LHCN-M2 (cell line): ENCODE measurements around the gene TEKT5. TPM values are rescaled to one million over a fixed set of nuclear protein-coding genes. Genes with fewer than 3 reads are reported as not detected.
"Not testable (repeated sequence)": the region's sequence is repeated elsewhere in the genome, so short reads cannot be mapped to it uniquely, and the experiment has no call there.

Source experiments
- DNase-seq: peaks from one replicate; pipeline ENCODE4 v3.0.0-alpha.2; 2012; ENCODE audit warnings: low read depth
- total RNA-seq: library from RNA; depleted of rRNA; stranded (reverse); fragments of >200 nt; gene quantifications from 2 replicates; pipeline ENCODE4 v1.2.3, GENCODE V29; 2014

The TEKT5 gene
- total RNA-seq, 1 experiment from 2014 or later: not detected

DNA sequence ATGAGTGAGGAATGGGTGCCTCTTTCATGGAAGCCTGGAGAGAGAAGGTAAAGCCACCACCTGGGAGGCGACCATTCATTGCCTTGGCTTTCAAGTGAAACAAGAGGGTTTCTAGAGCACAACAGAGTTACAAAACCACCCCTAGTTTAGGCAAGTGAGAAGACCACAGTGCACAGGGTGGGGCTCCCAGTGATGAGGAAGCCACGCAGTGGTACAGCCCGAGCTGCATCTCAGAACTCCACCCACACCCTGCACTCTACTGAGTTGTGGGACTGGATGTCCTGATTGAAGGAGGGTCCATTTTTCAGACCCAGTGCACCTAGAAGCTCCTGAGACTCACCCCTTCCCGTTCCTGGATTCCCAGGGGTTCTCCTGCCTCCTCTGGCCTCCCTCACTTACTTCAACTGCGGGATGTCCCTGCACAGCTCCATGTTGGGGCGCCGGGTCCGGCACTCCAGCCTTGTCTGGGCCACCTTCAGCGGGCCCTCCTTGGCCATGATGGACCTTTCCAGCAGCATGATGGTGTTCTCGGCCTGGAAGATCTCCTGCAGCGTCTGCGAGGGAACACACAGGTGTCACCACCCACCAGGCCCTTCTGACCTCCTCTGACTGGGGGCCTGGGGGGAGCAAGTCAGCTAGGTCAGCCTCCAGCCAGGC is 59.2 kb downstream of the TEKT5 start:
- no peak for DNase-seq

DNA sequence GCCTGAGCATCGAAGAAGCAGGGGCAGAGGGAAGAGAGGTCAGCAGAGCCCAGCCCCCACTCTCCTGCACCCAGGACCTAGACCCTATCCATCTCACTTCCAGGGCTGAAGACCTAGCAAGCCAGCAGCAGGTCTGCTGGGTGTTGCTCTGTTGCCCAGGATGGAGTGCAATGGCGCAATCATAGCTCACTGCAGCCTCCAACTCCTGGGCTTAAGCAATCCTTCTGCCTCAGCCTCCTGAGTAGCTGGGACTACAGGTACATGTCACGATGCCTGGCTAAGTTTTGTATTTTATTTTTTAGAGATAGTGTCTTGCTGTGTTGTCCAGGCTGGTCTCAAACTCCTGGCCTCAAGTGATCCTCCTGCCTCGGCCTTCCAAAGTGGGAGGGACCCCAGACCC is 61.3 kb downstream of the TEKT5 start:
- not testable (repeated sequence) for DNase-seq

DNA sequence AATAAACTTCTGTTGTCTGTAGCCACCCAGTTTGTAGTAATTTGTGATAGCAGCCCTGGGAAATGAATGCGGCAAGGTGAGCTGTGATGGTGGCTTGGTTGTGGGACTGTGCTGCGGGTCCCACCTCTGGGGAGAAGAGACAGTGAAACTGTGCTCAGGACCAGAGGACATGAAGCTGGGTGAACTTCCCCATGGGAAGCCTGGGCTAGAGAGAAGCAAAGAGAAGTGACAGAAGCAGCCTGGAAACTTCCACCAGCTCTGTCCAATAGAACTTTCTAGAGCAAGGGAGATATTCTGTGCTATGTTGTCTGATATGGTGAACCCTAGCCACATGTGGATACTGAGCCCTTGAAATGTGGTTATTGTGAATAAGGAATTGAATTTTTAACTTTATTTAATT is 62.8 kb downstream of the TEKT5 start:
- DNase-seq: no peak

- DNase-seq: no peak
These were observed 65.2 kb downstream of the TEKT5 start for GRCh38 chr16:10629592-10629963.

- peak; percentile 66 for DNase-seq
These were observed 69.0 kb downstream of the TEKT5 start for GRCh38 chr16:10625595-10626357.

DNA sequence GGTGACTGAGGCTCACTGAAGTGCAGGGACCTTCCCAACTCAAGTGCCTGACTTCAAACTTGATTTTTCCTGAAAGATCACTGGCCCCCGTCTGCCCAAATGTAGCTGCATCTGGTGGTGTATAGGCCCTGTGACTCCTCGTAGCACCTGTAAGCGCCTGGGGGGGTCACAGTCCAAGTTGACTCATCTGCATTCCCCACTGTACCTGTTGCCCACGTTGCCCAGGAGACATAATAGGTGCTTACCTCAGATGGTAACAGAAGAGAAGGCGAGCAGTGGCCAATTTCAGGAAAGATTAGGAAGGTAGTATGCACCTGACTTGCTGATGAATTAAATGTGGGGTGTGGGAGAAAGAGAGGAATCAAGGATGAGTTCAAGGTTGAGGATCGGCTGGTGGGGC is 70.2 kb downstream of the TEKT5 start:
- no peak for DNase-seq

DNA sequence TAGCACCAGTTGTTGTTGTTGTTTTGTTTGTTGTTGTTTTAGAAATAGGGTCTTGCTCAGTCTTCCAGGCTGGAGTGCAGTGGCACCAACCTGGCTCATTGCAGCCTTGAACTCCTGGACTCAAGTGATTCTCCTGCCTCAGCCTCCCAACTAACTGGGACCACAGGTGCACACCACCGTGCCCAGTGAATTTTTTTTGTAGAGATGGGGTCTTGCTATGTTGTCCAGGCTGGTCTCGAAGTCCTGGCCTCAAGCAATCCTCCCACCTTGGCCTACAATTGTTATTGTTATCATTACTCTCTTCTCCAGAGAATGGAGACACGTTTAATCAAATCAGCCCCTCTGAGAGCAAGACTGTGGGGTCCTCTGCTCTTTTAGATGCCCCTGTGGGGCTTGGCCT is 71.7 kb downstream of the TEKT5 start:
- DNase-seq: no peak

DNA sequence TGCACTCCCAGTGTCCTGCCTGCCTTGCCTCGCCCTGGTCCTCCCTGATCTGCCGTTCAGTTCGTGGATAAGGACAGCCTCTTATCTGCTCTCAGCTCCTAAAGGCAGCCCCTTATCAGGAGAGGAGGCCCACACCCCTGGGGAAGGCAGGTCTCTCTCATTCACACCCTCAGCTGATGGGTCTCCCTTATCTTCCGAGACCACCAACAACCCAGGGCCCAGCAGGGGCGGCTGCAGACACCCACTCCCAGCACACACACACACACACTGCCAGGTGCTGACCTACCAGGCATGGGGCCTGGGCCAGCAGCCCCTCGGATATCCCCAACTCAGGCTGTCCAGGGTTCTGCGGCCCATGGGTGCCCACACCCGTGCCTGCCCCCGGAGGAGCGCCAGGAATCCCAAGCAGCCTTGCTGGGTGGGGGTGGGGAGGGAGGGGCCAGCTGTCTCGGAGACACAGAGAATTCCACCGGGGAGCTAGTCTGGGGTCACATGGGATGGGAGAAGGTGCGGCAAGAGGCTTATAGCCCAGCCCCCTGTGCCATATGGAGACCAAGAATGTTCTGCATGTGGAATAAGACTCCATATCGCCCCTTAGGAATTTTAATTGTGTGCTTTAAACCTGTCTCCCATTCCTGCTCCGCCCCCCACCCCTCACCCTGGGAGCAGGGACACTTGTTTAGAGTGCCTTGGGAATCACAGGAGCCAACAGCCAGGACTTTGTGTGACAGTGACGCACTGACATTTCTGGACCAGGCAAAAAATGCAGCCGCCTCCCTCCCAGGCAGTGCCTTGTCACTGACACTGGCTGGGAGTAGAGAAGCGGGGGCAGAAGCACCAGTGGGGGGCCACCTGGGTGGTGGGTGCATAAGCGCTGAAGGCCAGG is 72.5 kb downstream of the TEKT5 start:
- DNase-seq: no peak

- not testable (repeated sequence) for DNase-seq
These were observed 73.3 kb downstream of the TEKT5 start for GRCh38 chr16:10621216-10621949.

GRCh38 chr16:10620120-10620519 is 74.6 kb downstream of the TEKT5 start:
- no peak for DNase-seq

DNA sequence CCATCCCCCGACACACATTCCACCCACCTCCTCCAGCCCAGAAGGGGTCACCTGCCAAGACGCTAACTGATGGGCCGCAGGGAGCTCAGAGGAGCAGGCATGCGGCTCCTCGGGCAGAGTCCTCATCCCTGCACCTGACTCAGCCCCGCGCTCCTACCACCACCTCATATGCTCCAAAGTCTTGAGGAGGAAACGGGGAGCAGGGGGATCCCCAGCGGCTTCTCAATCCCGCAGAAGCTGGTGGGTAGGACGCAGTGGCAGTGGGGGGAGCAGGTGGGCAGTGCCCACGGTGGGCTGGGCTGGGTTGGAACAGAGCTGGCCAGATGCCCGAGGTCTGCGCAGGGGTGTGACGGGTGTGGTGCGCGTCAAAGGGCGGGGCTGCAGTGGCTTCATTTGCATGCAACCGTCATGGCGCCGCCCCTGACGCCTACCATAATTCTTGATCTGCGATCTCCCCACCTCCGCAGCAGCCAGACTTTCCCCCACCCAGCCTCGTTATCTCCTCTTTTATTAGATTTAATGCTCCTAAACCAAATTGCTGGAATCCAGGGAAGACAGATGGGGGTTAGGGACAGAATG is 75.4 kb downstream of the TEKT5 start:
- DNase-seq: no peak

DNA sequence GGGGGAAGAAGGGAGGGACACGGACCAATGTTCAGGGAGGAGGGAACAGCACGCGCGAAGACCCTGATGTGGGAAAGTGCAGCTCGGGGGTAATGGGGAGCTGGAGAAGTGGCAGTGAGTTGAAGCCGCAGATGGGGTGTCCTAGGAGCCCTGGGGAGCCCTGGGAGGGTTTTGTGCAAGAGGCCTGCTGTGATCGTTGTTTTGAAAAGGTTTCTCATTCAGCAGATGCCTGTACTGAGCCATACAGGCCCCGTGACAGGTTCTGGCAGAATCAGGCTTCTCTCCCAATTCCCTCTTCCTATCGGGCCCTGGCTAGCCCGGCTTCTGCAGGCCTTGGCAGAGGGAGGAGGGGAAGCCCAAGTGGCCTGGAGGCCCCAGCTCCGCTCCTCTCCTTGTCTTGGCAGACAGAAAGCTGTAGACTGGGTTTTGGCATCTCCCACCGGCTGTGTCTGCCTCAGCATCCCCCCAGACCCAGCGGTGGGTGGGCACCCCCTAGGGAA is 76.0 kb downstream of the TEKT5 start:
- DNase-seq: no peak

DNA sequence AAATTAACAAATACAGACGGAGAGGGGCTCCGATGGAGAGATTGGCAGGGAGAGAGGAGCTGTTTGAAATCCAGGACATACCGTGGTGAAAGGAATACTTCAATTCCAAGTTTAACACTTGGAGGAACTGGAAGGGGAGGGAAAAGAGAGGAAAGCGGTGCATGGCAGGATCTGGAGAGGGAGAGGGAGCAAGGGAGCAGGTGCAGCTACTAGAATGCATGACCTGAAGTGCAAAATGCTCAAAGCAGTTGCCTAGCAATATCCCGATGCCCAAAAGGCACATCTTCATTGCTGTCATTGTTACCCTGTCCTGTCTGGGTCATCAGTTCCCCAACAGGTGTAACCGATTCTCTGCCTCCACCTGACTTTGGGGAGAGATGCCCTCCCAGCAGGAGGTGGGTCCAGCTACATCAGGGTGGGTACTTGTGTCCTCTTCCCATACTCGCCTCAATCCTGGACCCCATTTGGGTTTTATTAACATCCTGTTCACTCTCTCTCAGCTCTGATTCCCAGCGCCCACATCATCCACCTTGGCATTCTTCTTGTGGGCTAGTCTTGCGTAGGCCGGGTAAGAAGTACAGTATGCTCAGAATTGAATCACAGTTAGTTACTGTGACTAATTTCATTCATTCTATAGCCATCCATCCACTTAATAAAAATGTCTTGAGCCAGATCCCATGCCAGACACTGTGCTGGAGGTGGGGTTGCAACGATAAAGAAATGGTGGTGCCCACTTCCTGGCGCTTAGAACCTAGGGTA is 76.9 kb downstream of the TEKT5 start:
- no peak for DNase-seq

DNA sequence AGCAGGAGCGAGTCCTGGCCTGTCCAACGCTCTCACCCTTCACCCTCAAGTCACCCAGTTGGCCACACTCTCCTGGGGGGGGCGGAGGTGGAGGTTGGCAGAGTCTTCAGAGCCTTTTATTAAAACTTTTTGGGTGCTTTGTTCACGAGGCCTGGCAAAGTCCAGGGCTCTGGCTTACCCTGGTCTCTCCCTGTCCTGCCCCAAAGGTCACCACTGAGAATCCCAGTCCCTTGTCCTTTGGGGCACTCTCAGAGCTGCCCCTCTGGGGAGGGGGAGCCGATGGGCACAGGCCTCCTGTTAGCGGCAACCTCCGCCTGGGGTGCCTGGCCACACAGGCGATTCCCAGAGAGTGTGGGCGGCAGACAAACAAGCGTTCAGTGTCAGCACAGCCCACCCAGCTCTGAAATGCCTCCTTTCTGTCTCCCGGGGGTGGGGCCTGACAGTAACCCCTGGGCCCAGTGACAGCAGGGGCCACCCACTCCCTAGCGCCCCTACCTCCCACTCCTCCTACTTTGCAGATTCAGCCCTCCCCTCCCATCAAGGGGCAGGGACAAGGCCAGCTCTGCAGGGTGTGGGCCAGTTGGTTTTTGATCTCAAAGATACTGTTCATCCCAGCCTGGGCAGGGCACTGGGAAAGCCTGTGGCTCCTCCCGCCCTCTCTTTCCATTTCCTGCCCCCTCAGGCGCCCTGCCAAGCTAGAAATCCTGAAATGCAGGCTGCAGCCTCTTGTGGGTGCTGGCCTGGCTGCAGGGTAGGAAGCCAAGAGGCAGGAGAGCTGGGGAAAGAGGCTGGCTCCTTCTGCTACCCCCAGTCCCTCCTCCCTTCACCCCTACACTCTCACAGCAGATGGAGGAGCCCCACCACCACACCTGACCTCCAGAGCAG is 77.7 kb downstream of the TEKT5 start:
- peak; percentile 42 for DNase-seq

GRCh38 chr16:10616419-10616755 is 78.3 kb downstream of the TEKT5 start:
- DNase-seq: no peak

DNA sequence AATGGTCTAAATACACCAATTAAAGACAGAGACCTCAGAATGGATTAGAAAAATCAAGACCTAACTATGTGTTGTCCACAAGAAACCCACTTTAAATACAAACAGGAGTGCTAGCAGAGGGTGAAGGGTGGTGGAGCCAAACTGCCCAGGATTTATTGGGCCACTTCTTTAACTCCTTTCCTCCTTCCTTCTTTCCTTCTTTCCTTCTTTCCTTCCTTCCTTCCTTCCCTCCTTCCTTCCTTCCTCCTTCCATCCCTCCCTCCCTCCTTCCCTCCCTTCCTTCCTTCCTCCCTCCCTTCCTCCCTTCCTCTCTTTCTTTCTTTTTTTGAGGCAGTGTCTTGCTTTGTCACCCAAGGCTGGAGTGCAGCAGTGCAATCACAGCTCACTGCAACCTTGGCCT is 80.0 kb downstream of the TEKT5 start:
- DNase-seq: no peak

DNA sequence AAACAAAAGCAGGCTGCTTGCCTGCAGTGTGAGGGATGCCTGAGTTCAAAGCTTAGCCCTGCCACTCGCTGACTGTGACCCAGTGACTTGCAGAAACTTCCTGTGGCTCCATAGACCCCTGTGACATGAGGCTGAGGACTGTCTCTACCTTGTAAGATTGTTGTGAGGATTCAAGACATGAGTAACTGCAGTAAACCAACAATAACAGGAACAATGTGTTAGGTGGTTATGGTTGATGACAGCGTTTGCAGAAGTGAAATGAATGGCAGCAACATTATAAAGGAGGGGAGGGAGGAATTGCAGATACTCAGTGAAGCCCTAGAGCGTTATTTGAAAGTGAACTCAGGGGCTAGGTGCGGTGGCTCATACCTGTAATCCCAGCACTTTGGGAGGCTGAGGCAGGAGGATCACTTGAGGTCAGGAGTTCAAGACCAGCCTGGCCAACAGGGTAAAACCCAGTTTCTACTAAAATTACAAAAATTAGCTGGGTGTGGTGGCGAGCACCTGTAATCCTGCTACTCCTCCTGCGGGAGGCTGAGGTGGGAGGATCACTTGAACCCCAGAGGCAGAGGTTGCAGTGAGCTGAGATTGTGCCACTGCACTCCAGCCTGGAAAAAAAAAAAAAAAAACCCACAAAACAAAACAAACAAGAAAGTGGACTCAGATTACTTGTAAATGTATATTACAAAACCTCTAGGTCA is 80.8 kb downstream of the TEKT5 start:
- no peak for DNase-seq

DNA sequence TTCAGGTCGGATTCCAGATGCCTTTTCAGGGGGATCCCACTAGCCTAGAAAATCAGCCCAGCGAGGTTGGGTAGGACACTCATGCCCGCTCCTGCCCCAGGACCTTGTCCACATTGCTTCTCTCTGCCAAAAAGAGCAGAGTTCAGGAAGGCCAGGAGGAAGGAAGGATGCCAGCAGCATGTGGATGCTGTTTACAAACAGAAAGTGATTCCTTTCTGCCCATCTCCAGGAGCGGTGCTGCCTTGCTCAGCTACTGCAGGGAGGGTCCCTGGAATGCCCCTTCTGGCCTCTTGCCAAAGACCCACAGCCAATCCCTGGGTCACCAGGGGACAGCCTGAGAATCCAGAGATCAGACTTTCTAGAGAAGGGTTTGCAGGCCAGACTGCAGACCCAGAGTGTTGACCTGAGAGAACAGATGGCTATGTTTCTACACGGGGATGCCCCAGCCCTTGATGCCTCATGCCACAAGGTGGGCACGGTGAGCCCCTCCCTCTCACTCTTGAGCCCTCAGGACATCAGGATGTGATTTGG is 82.0 kb downstream of the TEKT5 start:
- DNase-seq: no peak
